ENCODE measurements around the gene MANF.
"Not testable (repeated sequence)": the region's sequence is repeated elsewhere in the genome, so short reads cannot be mapped to it uniquely, and the experiment has no call there.

Gene MANF

DNA sequence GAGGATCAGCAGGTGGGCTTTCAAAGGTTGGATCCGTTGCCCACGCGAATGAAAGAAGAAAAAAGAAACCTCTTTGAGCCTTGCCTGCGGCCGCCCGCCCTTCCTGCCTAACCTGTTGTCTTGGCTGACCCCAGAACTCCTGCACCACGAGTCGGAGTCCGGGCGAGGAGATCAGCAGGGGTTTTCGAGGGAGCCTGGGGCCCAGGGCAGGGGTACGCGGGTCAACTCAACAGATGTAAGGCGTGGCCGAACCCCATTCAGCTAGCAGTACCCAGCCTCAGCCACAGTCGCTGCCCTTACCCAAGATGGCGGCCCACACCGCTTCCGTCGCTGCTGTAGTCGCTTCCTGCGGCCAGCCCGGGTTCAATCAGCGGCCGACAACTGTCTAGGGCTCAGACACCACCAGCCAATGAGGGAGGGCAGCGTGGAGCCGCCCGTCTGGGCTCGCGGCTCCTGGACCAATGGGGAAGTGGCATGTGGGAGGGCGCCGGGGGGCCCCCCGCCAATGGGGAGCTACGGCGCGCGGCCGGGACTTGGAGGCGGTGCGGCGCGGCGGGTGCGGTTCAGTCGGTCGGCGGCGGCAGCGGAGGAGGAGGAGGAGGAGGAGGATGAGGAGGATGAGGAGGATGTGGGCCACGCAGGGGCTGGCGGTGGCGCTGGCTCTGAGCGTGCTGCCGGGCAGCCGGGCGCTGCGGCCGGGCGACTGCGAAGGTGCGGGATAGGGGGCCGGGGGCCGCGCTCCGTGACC is at the start of gene MANF:
MANF (plus strand) TSS at position 566 of the 748 bp plus-strand sequence; CDS start at position 618, 52 bp downstream.
- peak; percentile 98 for DNase-seq (ENCODE audit: low read depth)

DNA sequence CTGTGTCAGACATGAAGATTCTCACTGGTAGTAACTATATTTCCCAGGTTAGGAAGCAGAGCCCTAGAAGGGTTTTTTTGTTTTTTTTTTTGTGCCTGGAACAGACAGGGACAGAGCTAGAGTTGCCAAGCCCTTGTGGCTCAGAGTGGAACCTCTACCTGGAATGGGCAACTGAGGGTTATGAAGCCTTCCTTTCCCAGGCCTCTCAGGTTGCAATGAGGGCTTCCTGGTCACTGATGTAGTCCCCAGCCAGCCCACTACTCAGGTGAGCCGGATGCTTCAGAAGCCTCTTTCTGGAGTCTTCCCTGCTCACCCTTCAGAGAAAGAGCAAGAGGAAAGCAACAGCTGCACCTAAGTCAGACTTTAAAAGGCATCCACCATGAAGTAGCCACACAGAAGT is 48.8 kb upstream of the MANF start:
- DNase-seq (ENCODE audit: low read depth): no peak

DNA sequence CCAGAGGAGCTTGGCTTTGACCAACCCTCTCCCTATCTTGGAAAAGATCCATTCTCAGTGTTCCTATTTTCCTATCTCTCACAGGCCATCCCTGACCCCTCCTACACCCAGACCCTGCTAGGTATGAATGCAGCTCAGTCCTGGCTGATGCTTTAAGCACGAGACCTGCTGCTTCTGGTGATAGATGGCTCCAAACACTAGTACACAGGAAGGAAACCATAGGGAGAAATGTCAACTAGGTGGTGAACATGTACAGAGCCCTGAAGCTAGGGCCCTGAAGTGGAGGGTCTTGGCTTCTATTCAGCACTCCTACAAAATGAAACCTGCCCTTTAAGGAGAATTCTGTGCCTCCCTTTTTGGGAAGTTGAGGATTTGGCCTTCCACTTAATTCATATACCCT is 47.4 kb upstream of the MANF start:
- no peak for DNase-seq (ENCODE audit: low read depth)

DNA sequence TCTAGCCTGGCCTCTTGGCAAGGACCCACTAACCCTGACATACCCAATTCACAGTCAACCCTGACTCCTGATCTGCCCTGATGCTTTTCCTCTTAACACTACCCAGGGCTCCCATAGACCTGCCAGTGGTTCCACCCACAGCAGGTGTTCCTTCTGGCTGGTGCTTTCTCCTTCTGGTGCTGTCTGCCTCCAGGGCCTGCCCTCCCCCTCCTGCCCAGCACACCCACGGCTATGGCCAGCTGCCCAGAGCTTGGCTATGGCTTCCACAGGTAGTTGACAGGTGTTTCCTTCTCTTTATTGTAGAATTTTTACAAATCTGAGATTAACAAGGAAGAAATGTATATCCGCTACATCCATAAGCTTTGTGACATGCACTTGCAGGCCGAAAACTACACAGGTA is 46.5 kb upstream of the MANF start:
- DNase-seq (ENCODE audit: low read depth): no peak

DNA sequence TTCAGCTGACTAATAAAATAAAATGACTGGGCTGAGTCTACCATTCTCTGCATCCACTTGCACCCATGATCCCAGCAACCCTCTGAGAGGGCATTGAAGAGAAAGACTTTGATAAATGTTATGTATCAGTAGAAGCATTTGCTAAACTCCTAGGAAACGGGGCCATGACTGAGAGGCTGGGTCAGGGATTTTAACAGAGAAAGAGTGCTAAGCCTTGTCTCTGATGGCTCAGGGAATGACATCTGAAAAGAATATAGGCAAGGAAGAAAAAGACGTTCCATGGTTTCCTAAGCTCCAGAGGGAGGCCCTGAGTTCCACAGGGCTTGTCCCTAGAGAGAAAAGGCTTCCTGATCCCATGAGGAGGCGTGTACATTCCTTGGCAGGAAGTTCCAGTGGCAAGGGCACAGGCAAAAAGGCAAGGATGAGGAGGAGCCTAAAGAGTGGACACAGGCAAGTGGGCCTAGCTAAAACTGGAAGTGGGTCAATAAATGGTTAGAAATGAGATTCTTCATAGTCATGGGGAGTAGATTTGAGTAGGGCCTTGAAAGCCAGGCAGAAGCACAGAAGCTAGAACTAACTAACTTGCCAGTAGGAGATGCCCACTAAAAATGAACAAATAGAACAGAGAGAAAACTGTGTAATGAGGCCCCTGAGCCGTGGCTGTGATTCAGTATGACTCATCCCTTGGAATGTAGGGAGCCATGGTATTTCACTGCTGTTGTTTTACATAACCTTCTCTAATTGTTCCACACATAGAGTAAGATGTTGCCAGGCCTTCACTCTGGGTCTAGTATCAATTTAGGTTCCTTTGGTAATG is 44.9 kb upstream of the MANF start:
- DNase-seq (ENCODE audit: low read depth): no peak

- no peak for DNase-seq (ENCODE audit: low read depth)
Measured at GRCh38 chr3:51340989-51341636, 44.0 kb upstream of the MANF start.

DNA sequence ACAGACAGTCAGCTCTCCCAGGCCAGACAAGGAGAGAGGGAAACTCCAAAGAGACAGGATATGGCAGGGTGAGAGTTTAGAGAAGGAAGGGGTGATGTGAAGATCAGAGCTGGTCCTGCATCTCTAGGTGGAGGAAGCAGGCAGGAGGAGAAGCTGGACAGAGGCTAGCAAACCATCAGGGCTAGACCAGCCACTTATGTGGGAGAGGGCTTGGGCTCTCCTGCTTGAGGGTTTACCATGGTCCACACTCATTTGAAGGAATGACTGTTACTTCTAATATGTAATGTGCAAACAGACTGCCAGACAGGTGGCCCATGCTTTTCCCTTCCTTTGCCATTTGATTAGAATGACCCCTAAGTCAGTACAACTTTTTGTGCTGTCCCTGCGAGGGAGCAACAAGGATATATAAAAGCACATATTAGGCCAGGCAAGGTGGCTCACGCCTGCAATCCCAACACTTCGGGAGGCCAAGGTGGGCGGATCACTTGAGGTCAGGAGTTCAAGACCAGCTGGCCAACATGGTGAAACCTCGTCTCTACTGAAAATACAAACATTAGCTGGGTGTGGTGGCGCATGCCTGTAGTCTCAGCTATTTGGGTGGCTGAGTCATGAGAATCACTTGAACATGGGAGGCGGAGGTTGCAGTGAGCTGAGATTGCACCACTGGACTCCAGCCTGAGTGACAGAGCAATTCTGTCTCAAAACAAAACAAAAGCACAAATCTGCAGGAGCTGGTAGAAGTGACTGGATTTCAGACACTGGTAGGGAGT is 41.0 kb upstream of the MANF start:
- DNase-seq (ENCODE audit: low read depth): no peak

DNA sequence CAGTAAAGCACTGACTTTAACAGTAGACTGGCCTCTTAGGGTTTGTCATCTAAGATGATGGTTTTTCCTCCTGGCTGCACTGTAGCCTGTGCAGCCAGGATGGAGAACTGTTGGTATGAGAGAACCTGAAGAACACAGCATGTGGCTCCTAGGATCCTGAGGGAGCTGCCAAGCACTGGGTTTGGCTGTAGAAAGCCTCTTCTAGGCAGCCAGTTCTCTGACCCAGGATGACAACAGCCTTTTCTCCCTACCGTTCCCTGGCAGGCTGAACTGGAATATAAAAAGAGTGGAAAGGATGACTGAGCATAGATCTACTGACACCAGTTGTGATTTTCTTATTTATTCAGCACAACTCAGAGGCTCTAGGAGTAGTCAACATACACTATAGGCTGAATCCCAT is 34.3 kb upstream of the MANF start:
- no peak for DNase-seq (ENCODE audit: low read depth)

- DNase-seq (ENCODE audit: low read depth): no peak
Measured at GRCh38 chr3:51353131-51353530, 32.0 kb upstream of the MANF start.

GRCh38 chr3:51353691-51354090 is 31.4 kb upstream of the MANF start:
- peak; percentile 59 for DNase-seq (ENCODE audit: low read depth)

DNA sequence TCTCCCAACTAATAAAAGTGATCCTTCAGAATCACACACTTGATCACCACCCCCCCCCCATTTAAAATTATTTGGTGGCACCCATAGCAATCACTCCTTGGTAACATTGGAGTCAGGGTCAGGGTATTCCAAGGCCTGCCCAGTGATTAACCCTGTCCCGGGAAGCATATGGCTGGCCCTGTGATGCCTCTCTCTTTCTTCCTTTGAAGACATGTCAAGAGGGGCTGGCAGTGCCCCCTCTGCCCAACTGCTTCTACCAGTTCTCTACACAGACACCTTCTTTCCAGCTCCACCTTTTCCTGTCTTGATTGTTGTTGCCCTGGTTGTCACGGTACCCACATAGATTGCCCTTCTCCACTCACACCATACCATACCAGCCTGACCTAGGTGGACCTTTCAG is 30.9 kb upstream of the MANF start:
- DNase-seq (ENCODE audit: low read depth): no peak

GRCh38 chr3:51354731-51355615 is 30.1 kb upstream of the MANF start:
- no peak for DNase-seq (ENCODE audit: low read depth)

GRCh38 chr3:51355891-51356578 is 29.1 kb upstream of the MANF start:
- no peak for DNase-seq (ENCODE audit: low read depth)

GRCh38 chr3:51357856-51358255 is 27.2 kb upstream of the MANF start:
- no peak for DNase-seq (ENCODE audit: low read depth)

DNA sequence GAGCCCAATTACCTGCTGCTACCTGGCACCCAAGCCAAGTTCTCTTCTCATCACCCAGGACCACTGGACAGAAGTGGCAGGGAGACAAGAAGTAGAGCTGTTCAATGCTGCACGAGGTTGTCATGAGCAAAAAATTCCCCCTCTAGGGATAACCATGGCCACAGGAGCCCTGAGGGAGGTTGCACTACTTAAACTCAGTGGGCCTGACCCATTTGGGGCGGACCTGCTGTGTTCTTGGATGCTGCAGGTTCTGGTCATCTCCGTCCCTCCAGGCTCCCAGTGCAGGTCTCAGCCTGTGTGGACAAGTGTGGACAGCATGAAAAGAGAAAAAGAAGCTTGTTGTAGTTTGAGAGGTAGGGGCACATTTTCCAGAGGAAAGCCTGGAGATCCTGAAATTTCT is 26.1 kb upstream of the MANF start:
- DNase-seq (ENCODE audit: low read depth): no peak

DNA sequence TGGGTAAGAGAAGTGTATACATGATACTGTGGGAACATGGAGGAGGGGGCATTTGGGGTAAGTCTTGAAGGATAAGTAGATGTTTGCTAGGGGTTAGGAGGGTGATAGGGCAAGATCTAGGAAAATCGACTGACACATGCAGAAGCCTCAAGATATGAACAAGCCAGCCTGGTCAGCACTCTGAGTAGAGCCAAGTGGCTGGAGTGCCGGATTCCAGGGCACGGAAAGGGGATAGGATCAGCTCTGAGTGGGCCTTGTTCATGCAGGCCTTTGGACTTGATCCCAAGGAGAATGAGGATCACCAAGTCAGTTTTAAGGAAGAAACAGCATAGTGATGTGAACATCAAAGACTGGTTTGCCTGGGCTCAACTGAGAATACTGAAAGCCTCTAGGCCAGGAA is 24.3 kb upstream of the MANF start:
- DNase-seq (ENCODE audit: low read depth): no peak

- DNase-seq (ENCODE audit: low read depth): no peak
Measured at GRCh38 chr3:51361746-51362145, 23.3 kb upstream of the MANF start.

GRCh38 chr3:51362476-51362875 is 22.6 kb upstream of the MANF start:
- DNase-seq (ENCODE audit: low read depth): no peak

DNA sequence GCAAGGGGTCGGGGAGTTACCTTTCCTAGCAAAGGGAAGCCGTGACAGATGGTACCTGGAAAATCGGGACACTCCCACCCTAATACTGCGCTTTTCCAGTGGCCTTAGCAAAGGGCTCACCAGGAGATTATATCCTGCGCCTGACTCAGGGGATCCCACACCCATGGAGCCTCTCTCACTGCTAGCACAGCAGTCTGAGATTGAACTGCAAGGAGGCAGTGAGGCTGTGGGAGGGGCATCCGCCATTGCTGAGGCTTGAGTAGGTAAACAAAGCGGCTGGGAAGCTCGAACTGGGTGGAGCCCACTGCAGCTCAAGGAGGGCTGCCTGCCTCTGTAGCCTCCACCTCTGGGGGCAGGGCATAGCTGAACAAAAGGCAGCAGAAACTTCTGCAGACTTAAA is 16.8 kb upstream of the MANF start:
- DNase-seq (ENCODE audit: low read depth): not testable (repeated sequence)

- DNase-seq (ENCODE audit: low read depth): no peak
Measured at GRCh38 chr3:51371943-51372557, 13.0 kb upstream of the MANF start.

Measured in CMK (cell line).